ENCODE results near the gene LRCOL1.

LRCOL1 gene

DNA sequence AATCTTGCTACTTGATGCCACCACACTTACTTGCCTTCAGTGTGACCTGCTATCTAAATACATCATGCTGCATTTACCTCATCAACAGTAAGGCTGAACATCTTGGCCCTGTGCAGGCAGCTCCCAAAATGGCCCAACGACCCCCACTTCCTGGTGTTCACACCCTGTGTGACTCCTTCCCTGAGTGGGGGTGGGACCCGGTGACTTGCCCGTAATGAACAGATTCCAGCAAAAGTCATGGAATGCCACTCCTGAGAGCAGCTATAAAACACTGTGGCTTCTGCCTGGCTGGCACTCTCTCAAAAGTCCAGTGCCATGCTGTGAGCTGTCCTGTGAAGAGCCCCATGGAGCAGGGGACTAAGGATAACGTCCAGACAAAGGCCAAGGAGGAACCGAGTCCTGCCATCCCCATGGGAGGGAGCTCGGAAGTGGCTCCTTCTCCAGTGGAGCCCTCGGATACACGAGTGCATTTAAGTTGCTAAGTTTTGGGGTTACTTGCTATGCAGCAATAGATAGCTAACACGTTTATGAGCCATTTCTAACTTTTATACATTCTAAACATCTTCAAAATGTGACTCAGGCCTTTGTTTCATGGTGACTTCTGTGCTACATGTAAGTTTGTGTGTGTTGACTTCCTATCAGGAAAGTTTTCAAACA is 41.2 kb upstream of the LRCOL1 start:
- TF ChIP-seq, protein P1, sequence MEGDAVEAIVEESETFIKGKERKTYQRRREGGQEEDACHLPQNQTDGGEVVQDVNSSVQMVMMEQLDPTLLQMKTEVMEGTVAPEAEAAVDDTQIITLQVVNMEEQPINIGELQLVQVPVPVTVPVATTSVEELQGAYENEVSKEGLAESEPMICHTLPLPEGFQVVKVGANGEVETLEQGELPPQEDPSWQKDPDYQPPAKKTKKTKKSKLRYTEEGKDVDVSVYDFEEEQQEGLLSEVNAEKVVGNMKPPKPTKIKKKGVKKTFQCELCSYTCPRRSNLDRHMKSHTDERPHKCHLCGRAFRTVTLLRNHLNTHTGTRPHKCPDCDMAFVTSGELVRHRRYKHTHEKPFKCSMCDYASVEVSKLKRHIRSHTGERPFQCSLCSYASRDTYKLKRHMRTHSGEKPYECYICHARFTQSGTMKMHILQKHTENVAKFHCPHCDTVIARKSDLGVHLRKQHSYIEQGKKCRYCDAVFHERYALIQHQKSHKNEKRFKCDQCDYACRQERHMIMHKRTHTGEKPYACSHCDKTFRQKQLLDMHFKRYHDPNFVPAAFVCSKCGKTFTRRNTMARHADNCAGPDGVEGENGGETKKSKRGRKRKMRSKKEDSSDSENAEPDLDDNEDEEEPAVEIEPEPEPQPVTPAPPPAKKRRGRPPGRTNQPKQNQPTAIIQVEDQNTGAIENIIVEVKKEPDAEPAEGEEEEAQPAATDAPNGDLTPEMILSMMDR (IDR thresholded peaks at IDR 0.05; ENCODE audit: insufficient read depth, low read depth, low read length, missing control alignments) = no peak
- DNase-seq (ENCODE audit: low read depth) = no peak
- no peak overlapping the region for H3K4me3 ChIP-seq (ENCODE audit: low read depth, low read length)

DNA sequence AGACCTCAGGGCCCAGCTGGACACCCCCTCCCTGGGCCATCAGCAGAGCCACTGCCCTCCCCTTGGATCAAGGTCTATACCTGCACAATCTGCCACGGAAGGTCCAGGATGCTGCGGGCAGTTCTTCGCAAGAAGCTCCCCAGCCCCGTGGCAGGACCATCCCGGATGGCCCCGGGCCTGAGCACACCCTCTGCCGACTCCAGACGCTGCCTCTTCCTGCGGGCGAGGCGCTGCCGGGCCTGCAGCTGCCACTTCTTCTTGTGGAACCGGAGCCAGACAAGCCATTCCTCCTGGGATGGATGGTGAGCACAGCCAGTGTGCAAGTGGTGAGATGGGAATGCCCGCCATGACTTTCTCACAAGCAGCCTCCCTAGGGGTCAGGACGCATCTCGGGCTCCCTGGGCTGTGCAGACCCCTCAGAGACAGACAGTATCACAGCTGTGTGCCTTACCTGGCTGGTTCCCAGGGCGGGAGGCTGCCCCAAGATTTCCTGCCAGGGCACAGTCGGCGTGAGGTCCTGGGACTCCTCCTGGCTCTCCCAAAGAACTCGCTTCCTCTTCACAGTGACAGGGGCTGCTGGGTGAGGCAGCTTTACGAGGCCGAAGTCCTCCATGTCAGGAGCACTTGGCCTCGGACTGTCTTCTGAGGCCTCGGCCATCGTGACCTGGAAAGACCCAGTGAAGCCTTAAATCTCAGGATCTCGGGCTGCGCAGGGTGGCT is 39.0 kb upstream of the LRCOL1 start:
- H3K4me3 ChIP-seq (ENCODE audit: low read depth, low read length) = no peak overlapping the region
- TF ChIP-seq, protein P1 (IDR thresholded peaks at IDR 0.05; ENCODE audit: insufficient read depth, low read depth, low read length, missing control alignments) = no peak
- no peak for DNase-seq (ENCODE audit: low read depth)

DNA sequence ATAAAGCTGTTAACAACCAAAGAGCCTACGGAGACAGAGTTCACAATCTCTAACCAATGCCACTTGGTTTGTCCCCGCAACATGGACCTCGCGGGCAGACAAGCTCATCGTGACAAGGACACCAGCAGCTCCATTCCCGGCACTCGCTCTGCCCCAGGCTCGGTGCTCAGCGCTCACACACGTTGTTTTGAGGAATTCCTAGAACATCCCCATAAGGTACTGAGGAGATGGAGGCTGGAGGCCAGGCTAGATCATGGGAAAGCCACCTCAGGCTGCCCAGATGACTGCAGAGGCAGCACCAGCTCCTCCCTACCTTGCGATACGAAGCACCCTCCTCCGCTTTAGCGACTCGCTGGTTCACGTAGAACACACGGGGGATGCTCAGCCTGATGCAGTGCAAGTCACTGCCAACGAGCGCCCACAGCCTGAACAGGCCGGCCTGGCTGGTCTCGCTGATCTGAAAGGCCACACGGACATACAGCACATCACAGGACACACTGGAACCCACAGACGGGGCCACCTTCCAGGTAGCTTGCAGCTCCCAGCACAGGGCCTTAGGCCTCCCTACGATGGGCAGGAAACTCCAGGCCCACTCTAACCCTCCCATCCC is 38.3 kb upstream of the LRCOL1 start:
- no peak for DNase-seq (ENCODE audit: low read depth)
- no peak overlapping the region for H3K4me3 ChIP-seq (ENCODE audit: low read depth, low read length)
- TF ChIP-seq, protein P1 (IDR thresholded peaks at IDR 0.05; ENCODE audit: insufficient read depth, low read depth, low read length, missing control alignments) = no peak

DNA sequence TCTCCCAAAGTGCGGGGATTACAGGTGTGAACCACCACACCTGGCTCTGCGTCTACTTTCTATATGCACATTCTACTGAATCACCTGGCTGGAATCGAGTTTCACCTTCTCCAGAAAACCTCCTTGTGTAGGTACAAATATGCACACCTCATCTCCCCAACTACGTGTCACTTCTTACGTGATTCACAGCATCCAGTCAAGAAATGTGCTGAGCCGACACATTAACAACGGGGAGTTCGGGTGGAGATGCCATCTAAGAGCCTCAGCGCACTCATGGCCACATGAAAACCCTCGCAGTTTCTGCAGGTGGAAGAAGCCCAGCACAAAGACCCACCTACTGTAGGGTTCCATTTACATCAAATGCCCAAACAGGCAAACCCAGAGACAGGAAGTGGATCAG is 37.5 kb upstream of the LRCOL1 start:
- DNase-seq (ENCODE audit: low read depth) = no peak
- no peak overlapping the region for H3K4me3 ChIP-seq (ENCODE audit: low read depth, low read length)
- TF ChIP-seq, protein P1 (IDR thresholded peaks at IDR 0.05; ENCODE audit: insufficient read depth, low read depth, low read length, missing control alignments) = no peak

DNA sequence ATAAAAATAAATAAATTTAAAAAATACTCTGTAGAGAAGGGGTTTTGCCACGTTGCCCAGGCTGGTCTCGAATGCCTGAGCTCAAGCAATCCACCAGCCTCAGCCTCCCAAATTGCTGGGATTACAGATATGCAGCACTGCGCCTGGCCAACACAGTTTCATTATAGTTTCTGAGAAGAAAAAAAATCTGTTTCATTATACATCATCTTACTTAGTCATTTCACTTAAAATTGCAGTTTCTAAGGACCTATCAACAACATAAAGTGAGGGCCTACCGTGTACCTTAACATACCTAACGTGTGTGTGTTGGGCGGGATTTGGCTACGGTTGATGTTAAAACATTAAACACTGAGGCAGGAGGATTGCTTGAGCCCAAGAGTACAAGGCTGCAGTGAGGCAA is 36.5 kb upstream of the LRCOL1 start:
- TF ChIP-seq, protein P1 (IDR thresholded peaks at IDR 0.05; ENCODE audit: insufficient read depth, low read depth, low read length, missing control alignments) = no peak
- DNase-seq (ENCODE audit: low read depth) = no peak
- no peak overlapping the region for H3K4me3 ChIP-seq (ENCODE audit: low read depth, low read length)

DNA sequence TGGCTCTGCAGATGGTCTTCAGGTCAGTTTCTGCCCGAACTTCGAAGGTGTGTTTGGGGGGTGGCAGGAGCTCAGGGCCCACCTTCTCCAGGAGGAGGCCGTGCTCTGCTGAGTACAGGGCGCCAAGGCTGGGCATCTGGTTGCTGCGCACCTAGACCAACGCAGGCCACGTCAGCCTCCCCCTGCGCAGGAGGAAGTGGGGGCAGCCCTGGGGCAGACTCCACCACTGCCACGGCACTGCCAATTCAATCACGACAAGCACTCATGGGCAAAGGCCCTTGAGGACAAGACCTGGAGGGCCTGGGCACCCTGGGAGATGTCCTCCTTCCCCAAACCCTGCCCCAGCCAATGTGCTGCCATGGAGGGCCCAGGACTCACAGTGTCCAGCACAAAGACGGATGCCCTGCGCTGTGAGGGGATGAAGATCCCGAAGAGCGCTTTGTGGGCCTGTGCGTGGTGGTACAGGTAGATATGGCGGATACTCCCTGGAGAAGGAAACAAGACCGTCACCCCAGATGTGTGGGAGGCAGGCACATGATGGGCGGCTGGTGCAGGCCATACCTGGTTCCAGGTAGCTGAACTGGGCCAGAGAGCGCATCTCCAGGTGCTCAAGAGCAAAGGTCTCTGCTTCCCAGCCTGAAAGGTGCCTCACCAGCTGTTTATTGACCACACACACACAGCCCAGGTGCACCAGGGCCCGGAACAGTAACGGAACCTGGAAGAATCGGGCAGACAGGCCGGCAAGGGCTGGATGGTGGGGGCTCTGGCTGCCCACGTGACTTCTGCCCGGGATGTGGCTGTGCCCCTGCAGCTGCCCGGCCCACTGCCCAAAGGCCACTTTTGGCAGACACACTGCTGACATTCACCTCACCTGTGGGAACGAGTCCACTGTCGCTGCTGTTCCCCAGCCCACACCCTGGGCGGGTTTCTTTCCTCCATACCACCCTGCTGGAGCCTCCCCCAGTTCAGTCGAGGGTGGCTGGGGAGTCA is 32.8 kb upstream of the LRCOL1 start:
- TF ChIP-seq, protein P1 (IDR thresholded peaks at IDR 0.05; ENCODE audit: insufficient read depth, low read depth, low read length, missing control alignments) = no peak
- no peak for DNase-seq (ENCODE audit: low read depth)
- no peak overlapping the region for H3K4me3 ChIP-seq (ENCODE audit: low read depth, low read length)

All from GM12865 (cell line).